SU-DHL-6 (cell line): ENCODE data around the gene TCEAL8.

Experiments used
- H2AFZ ChIP-seq: fragments of 200-600 bp; sonication (generic); 2 replicates; pipeline ENCODE4 v1.6.1; 2014; ENCODE audit warnings: low read depth, mild to moderate bottlenecking, moderate library complexity, mixed read lengths, antibody characterized with exemption, low read length; ENCODE audit not compliant: severe bottlenecking
- H3F3A ChIP-seq: fragments of 200-600 bp; shearing (Covaris generic); 2 replicates; pipeline ENCODE4 v1.6.0; 2016; ENCODE audit warnings: antibody characterized with exemption, mild to moderate bottlenecking; ENCODE audit not compliant: insufficient read depth
- H3K27ac ChIP-seq: fragments of 200-600 bp; sonication (generic); 2 replicates; pipeline ENCODE4 v1.5.1; 2016; ENCODE audit warnings: low read depth, mild to moderate bottlenecking, low read length, moderate library complexity, mixed read lengths
- H3K27me3 ChIP-seq: fragments of 200-600 bp; sonication (generic), shearing (Covaris generic); 2 replicates; pipeline ENCODE4 v1.6.0; 2014; ENCODE audit warnings: mild to moderate bottlenecking, low read length
- H3K36me3 ChIP-seq: fragments of 200-600 bp; sonication (generic); 2 replicates; pipeline ENCODE4 v1.6.1; 2014; ENCODE audit warnings: mild to moderate bottlenecking, low read length, mixed read lengths
- H3K4me2 ChIP-seq: fragments of 300-600, 200-600 bp; shearing (Covaris generic), sonication (generic); 2 replicates; pipeline ENCODE4 v1.6.0; 2014; ENCODE audit warnings: low read length, low read depth, mild to moderate bottlenecking; ENCODE audit not compliant: poor library complexity, severe bottlenecking
- H3K4me3 ChIP-seq: fragments of 200-600 bp; sonication (generic); 2 replicates; pipeline ENCODE4 v1.5.1; 2014; ENCODE audit warnings: antibody characterized with exemption, low read length, mild to moderate bottlenecking, mixed read lengths; ENCODE audit not compliant: insufficient read depth, poor library complexity, severe bottlenecking
- H3K79me2 ChIP-seq: fragments of 200-600 bp; sonication (generic); 2 replicates; pipeline ENCODE4 v1.6.1; 2014; ENCODE audit warnings: mild to moderate bottlenecking, low read length, moderate library complexity; ENCODE audit not compliant: insufficient read depth
- H3K9ac ChIP-seq: fragments of 200-600 bp; sonication (generic); 2 replicates; pipeline ENCODE4 v1.7.0; 2014; ENCODE audit warnings: mild to moderate bottlenecking, low read length
- H3K9me2 ChIP-seq: fragments of 200-600 bp; sonication (generic); replicated peaks from 2 replicates; pipeline ENCODE4 v1.6.1; 2014; ENCODE audit warnings: low read length; ENCODE audit not compliant: insufficient read depth
- H3K9me3 ChIP-seq: fragments of 200-600 bp; sonication (generic); 2 replicates; pipeline ENCODE4 v1.6.1; 2014; ENCODE audit warnings: low read length, mixed read lengths; ENCODE audit not compliant: insufficient read depth
- H4K20me1 ChIP-seq: fragments of 200-600 bp; sonication (generic); 2 replicates; pipeline ENCODE4 v1.6.1; 2014; ENCODE audit warnings: low read depth, mild to moderate bottlenecking, antibody characterized with exemption, low read length, moderate library complexity, mixed read lengths
- EZH2phosphoT487 ChIP-seq: fragments of 200-600 bp; sonication (generic), shearing (Covaris generic); conservative IDR thresholded peaks from 2 replicates; pipeline ENCODE4 v1.6.1; 2018; ENCODE audit warnings: mild to moderate bottlenecking, antibody characterized with exemption, low read length, moderate library complexity, mixed read lengths
- TF ChIP-seq, protein P1 (sequence below): fragments of 200-600 bp; sonication (generic); IDR thresholded peaks from one replicate; pipeline ENCODE4 v1.5.1; 2017; ENCODE audit warnings: antibody characterized with exemption, mild to moderate bottlenecking, low read length, moderate library complexity; ENCODE audit not compliant: insufficient read depth, poor library complexity, severe bottlenecking

Gene TCEAL8

DNA sequence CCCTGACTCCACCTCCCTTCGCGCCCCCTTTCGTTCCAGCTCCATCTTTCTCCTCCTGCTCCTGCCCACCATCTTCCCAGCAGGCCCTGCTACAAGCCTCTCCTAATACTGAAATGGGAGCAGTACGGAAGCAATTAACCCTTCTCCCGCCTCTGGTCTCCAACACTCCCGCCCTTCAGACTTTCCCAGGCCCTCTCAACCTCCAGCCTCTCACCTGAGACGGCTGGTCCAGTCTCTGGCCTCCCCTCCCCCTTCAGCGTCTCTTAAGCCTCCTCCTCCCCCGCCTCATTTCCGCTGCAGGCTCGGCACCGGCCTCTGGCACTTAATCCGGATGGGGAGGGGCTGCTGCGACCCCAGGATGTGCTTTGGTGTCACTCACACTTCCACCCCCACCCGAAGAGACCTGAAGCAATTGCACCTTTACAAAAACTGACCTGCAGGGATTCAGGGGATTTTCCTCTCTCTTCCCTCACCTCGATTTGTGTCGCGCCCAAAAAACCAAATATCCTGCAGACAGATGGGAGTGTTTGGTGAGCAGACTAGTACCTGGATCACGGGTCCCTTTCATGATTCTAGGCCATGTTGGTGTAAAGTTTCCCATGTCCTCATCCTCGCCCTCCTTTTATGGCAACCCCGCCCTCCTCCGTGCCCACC, 657 bp downstream of the TCEAL8 start:
- H3K9ac ChIP-seq = peak overlapping the region; percentile 75
- H3K27me3 ChIP-seq = no peaks in the 10 kb centered on the region
- H3K27ac ChIP-seq = peak overlapping the region; percentile 44
- no peaks in the 10 kb centered on the region for H4K20me1 ChIP-seq
- H3K79me2 ChIP-seq = no peaks in the 10 kb centered on the region
- no peak for TF ChIP-seq EZH2phosphoT487
- TF ChIP-seq, protein P1, sequence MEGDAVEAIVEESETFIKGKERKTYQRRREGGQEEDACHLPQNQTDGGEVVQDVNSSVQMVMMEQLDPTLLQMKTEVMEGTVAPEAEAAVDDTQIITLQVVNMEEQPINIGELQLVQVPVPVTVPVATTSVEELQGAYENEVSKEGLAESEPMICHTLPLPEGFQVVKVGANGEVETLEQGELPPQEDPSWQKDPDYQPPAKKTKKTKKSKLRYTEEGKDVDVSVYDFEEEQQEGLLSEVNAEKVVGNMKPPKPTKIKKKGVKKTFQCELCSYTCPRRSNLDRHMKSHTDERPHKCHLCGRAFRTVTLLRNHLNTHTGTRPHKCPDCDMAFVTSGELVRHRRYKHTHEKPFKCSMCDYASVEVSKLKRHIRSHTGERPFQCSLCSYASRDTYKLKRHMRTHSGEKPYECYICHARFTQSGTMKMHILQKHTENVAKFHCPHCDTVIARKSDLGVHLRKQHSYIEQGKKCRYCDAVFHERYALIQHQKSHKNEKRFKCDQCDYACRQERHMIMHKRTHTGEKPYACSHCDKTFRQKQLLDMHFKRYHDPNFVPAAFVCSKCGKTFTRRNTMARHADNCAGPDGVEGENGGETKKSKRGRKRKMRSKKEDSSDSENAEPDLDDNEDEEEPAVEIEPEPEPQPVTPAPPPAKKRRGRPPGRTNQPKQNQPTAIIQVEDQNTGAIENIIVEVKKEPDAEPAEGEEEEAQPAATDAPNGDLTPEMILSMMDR = no peak
- H3K36me3 ChIP-seq = no peaks in the 10 kb centered on the region
- H3K9me2 ChIP-seq = no peaks in the 10 kb centered on the region
- peak overlapping the region; percentile 81 for H3K4me3 ChIP-seq
- peak overlapping the region; percentile 76 for H3K4me2 ChIP-seq
- H2AFZ ChIP-seq = peak overlapping the region; percentile 98
- H3K9me3 ChIP-seq = no peaks in the 10 kb centered on the region
- H3F3A ChIP-seq = no peaks in the 10 kb centered on the region

DNA sequence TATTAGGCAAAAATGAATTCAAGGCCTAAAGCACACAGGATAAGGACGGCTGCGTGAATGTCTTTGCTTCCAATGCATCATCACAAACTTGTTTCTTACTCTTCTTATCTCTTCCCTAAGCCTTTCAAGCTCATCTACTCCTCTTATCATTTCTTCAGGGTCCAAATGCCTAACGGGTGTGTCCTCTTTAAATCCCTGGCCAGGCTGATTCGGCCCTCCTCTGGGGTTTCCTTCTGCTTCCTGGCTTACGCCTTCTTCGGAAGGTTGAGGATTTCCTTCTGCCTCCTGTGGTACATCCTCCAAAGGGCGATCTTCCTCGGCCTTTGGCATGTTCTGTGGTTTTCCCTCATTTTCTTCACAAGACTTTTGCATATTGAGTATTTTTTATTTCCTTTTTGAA, 1.3 kb downstream of the TCEAL8 start:
- Histone ChIP-seq H3K79me2 (no peaks in the 10 kb centered on the region), H3K27ac (no peak overlapping the region), H3F3A (no peaks in the 10 kb centered on the region), H3K4me3 (no peak overlapping the region), H3K9ac (no peak overlapping the region), H3K27me3 (no peaks in the 10 kb centered on the region), H2AFZ (no peak overlapping the region), H3K36me3 (no peaks in the 10 kb centered on the region), H3K9me3 (no peaks in the 10 kb centered on the region), H3K9me2 (no peaks in the 10 kb centered on the region), H3K4me2 (peak overlapping the region; percentile 76), H4K20me1 (no peaks in the 10 kb centered on the region)
- no peak for TF ChIP-seq EZH2phosphoT487
- TF ChIP-seq, protein P1 = no peak

DNA sequence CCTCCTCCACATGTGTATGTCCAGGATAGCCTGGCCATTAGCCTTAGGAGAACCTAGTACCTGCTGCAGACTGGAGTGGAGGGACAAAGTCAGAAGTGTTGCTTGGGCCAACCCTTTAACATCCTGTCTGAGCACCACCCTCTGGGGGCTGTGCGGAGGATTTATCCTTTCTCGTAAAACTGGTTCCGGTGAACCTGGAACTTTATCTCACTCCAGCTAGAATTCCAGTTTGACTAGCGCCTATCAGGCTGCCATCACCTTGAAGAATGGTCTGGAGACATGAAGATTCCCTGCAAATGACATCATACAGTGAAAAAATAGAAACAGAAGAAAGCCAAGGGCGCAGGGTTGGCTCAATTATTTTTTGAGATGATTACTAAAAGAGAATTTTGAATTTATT, 4.0 kb downstream of the TCEAL8 start:
- H3K9me3 ChIP-seq = no peaks in the 10 kb centered on the region
- H3K9ac ChIP-seq = no peak overlapping the region
- H2AFZ ChIP-seq = no peak overlapping the region
- no peaks in the 10 kb centered on the region for H4K20me1 ChIP-seq
- H3K9me2 ChIP-seq = no peaks in the 10 kb centered on the region
- H3K4me3 ChIP-seq = no peak overlapping the region
- H3K79me2 ChIP-seq = no peaks in the 10 kb centered on the region
- H3K4me2 ChIP-seq = no peak overlapping the region
- TF ChIP-seq, protein P1 = no peak
- TF ChIP-seq EZH2phosphoT487 = no peak
- no peaks in the 10 kb centered on the region for H3K36me3 ChIP-seq
- no peaks in the 10 kb centered on the region for H3F3A ChIP-seq
- H3K27ac ChIP-seq = no peak overlapping the region
- no peaks in the 10 kb centered on the region for H3K27me3 ChIP-seq
